ENCODE measurements around the gene HOXC5.

The HOXC5 gene

DNA sequence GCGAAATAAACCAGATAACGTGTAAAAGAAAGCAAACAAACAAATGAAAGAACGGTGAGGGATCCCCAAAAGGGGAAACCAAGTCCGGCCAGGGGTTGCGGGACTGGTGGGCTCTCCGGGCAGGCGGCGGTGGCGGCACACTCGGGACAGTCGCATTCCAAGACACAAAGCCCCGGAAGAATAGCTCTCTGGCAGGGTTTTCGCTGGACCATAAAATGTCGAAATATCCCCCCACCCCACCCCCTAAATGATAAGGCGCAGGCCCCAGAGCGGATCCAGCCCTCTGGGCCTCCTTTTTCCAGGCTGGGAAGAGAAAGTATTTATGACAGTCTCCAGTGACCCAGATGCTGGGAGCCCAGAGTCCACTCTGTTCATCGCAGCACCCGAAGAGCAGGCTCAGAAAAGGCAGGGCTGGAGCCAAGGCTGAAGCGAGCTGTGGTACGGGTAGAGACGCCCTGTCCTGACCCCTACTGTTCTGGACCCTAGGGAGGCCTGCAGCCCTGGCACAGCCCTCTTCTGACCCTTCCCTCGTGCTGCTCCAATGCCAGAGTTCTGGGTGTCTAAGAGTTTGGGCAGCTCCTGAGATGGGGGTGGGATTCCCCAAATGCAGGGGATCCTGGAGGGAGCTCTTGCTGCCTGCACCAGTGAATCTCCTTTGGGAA lies 26.2 kb upstream of the HOXC5 start:
- DNase-seq (ENCODE audit: low read depth): no peak

DNA sequence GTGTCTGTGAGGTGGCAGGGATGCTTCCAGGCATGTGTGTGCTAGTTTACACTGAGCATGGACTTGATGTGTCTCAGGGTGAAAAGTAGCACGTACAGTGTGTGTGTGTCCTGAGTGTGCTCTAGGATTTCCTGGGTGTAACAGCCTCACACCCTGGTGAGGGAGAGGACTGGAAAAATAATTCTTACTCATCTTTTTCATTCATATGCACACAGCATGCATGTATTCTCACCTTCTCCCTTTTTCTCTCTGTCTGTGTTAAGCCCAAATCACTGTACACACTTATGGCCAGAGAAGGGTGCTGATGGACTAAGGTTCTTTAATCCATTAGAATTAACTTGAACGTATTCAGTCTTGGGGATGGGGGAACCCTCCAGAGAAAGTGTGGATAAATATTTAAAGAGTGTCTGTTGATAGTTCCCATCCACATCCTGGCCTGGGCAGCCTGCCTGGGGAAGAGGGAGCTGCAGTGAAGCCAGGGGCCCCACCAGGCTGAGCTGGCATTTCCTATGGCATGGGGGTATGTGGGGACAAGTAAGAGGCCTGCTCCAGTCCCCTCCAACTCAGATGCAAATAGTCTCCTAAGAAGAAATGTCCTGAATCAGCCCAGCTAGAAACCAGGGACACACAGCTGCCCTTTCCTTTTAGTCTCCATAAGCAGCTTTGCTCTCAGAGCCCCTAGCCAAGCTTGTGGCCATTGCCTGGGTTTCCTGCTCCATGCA lies 25.2 kb upstream of the HOXC5 start:
- DNase-seq (ENCODE audit: low read depth): no peak

DNA sequence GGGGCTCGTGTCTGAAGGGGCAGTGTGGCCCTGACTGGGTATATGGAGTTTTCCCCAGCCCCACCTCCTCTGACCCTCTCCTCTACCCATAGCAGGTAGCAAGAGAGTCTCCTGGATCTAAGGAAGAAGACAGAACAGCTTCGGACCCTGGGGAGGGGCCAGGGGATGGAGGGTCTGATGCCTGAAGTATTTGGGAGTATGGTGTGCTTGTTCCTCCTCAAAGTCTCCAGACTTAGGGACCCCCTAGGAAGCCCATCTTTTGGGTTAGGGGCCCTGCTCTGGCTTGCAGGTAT lies 24.6 kb upstream of the HOXC5 start:
- no peak for DNase-seq (ENCODE audit: low read depth)

DNA sequence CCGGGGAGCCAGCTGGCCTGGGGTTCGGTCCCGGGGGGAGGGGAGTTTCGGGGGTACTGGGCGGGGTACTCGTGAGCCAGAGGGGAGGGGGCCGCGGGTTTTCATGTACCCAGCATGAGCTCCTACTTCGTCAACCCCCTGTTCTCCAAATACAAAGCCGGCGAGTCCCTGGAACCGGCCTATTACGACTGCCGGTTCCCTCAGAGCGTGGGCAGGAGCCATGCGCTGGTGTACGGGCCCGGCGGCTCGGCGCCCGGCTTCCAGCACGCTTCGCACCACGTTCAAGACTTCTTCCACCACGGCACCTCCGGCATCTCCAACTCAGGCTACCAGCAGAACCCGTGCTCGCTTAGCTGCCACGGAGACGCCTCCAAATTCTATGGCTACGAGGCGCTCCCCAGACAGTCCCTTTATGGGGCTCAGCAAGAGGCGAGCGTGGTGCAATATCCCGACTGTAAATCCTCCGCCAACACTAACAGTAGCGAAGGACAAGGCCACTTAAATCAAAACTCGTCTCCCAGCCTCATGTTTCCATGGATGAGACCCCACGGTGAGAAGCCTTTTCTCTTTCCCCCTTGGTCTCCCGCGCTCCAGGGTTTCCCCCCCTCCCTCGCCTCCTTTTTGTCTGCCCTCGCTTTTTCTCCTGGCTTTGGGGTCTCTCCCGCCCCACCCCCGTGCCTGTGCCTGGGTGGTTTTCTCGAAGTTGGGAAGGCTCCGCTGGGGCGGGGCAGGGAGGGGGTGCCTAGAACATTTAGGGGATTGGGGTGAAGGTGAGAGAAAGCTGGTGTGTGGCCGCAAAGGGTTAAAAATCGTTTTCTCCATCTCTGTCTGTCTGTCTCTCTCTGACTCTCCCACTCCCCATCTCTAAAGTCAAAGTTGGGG lies 23.4 kb upstream of the HOXC5 start:
- DNase-seq (ENCODE audit: low read depth): no peak

DNA sequence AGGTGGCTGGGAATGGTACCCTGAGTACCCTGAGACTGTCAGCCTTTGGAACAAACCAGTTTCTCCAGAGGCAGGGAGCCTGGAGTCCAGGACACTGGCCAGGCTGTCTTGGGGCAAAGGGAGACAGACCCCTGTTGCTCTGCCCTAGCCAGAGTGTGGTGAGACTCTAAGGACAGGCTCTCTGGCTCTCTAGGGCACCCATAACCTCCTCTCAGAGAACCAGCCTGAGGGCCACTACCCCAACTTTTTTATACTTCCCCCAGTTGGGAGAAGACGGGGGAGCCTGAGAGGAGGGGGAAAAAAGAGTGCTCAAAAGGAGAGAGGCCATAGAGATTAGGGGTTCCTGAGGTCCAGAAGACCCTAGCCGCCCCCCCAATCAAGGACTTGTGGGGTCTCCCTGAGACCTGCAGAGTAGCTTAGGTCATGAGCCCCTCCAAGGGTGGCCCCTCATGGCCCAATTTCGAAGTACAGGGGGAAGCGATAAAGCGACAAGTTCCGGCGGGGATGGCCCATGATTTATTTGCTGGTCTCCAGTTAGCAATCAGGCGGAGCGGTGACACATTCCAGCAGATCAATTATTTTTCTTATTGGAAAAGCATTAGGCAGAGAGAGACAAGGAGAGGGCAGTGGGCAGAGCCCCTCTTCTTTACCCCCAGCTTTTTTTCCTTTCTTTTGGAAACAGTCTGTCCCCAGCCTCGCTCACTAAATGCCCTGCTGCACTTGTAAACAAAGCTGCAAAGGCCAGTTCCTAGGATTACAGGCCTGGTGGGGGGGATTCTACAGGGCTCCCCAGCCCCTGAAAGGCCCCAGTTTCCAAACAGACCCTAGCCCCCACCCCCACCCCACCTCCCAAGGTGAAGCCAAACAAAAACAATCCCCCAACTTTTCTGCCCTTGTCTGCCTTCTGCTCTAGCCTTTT lies 22.5 kb upstream of the HOXC5 start:
- DNase-seq (ENCODE audit: low read depth): no peak

DNA sequence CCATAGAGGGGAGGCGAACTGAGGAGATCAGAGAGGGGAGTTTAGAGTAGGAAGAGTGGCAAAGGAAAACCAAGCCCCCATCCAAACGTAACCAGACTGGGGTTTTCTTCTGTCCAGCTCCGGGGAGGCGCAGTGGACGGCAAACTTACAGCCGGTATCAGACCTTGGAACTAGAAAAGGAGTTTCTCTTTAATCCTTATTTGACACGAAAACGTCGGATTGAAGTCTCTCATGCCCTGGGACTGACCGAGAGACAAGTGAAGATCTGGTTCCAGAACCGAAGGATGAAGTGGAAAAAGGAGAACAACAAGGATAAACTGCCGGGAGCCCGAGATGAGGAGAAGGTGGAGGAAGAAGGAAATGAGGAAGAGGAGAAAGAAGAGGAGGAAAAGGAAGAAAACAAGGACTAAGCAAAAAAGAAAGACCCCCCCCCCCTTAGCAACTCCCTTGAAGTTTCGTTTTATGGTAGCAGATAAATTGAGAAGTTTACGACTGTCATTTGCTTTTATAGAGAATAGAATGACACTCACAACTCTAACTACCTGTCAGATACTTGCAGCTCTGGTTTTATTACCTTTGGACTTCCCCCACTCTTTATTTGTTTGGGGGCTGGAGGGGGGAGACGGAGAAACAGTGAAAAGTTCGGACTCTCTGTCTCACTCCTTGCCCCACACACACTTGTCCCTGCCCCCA lies 21.7 kb upstream of the HOXC5 start:
- DNase-seq (ENCODE audit: low read depth): no peak

DNA sequence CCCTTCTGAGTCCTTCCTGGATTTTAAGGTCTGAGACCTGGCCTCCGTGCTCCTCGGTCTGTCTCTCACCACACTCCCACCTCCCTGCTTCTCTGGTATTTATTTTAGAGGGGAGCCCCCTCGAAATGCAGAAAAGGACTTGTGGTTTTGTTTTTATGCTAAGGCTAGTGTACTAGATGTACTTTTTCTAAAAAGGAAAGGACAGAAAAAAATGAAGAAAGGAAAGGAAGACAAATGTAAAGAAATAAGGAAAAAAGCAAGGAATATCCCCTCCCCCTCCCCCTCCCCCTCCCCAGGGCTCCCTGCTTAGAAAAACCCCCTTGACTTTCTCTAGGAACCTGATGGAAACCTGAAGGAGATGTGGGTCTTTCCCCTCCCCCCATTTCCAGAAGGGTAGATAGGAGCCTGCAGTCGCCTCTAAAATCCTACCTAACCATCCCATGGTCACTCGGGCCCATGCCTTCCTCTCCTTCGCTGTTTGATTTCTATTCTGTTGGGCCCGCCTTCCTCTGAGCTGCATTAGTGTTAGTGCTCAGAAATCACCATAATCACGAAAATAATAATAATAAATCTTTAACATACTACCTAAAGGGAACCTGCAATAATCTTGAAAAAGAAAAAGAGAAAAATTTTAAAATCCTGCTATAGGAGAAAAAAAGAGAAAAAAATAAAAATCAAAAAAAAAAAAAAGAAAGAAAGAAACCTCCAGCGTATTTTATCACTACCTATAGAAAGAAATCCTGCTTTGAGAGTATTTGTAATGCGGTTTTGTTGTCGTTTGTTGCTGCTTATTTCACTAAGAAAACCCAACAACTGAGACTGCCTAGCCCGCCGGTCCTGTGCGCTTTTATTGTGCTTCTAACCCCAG lies 21.0 kb upstream of the HOXC5 start:
- DNase-seq (ENCODE audit: low read depth): no peak

DNA sequence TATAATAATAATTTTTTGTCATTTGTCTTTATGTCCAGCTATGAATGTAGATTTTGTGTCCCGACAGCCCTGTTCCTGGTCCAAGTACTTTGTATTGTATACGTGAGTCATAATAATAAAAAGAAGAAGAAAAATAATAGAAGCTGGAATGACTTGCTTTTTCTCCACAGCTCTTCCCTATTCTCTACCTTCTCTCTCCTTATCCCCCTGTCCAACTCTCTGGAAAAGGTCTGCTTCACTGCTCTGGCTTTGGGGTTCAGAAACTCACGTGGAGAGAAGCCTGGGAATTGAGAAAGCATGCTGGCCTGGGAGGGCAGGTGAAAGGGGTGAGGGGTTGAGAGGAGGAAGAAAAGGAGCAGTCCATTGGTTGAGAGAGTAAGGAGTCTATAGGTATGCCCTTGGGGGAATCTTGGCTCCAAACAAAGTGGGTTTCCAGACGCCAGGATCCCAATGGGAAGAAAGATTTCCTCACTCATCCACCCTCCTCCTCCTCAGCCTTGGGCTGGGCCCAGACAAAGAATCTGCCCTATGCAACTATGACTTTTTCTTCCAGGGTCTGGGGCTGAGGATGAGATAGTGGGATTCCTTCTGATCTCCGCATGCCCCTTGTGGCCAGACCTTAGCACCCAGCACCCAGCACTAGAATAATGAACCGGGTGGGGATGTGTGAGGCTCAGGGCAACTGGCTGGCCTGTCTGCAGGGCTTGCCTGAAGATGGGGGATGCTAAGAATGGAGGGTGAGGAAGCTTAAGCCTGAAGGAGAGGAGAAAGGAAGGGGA lies 20.0 kb upstream of the HOXC5 start:
- DNase-seq (ENCODE audit: low read depth): no peak

DNA sequence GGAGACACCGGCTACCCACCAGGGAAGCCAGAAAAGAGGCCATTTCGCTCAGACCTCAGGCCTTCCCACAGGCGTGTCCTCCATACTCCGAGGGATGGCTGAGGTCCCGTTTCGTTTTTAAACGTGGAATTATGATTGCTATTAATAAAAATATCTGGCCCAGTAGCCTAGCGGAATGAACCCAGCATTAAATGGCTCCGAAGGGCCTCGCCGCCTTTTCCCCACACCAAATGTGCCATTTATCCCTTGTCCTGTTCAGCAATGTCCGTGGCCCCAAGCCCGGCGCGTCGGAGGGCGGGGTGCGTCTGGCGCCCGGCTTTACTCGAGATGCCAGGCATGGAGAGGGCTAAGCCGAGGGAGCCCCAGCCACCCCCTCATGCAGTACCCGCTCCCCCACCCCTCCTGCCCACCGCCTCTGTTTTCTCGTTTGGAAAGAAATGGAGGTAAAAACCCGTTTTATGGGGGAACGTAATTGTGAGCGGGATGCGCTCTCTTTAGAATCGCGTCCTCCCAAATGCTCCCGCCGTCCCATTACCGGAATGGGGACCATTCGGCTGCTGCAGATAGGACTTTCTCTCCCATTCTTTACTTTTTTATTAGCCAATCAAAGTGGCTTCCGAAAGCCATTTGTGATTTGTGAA lies 18.4 kb upstream of the HOXC5 start:
- no peak for DNase-seq (ENCODE audit: low read depth)

DNA sequence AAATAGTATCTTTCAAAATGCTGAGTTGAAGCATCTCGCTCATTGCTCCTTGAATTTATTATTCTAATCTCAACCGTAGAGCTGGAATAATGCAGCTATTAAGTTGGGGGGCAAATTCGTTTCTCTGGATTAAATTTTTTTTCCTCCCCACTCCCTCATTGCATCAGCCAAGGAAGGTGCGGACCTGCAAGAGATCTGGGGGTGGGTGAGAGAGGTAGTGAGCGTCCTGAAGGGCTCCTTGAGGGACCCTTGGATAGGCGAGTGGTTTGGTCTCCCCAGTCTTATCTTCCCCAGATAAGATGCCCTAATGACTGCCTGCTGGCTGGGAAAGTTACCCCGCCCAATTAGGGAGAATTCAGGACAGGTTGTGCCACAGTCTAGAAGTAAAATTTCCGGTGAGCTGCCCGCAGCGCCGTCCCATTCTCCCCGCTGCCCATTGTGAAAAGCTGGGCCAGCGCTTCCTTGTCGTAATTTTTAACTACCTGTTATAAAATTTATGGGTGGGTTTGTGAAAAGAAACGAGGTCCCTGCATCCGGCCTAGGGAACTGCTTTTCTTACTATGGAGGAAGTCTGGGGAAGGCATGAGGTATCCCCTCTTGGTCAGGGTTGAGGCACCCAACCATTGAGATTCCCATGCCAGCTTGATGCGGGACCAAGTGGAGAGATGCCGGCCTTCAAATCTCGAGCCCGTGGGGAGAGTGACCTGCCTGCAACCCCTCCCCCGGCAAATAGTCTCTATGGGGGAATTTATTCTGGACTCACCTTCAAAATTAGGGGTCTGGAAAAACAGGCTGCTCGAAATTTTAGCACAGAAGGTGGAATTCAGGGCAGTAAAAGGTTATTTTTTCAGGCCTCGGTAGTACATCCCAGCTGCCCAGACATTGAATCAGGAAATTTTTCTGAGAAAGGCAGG lies 17.6 kb upstream of the HOXC5 start:
- no peak for DNase-seq (ENCODE audit: low read depth)

DNA sequence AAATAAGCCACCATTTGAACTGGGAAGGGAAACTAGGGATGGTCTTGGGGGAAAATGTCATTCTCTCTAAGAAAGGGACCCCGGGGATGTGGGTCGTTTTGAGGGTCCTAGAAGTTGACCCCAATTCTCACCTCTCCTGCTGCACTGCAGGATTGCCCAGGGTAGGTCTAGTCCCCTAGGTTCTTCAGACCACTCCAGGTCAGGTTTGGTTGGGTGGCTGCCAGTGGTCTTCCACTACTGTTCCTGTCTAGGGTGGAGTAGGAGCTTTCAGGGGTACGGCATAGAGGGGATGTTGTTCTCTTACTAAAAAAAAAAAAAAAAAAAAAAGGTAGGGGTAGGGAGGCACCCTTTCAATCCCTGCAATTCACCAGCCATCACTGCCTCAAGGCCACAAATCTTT lies 16.8 kb upstream of the HOXC5 start:
- no peak for DNase-seq (ENCODE audit: low read depth)

DNA sequence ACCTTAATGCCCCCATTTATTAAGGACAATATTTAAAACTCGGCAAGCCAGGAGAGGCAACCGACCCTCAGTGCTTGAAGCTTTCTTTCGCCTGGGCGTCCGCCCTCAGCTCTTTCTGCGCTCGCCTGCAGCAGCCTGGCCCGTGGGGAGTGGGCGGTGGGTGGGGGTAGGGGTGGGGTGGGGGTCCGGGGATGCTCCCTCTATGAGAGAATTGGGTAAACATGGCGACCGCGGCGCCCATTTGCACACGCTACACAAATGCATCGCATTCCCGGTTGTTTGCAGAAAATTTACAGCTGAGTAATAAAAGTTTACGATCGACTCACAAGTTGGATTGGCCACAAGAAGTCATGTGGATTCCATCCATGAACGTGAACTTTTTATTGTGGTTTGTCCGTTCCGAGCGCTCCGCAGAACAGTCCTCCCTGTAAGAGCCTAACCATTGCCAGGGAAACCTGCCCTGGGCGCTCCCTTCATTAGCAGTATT lies 16.3 kb upstream of the HOXC5 start:
- DNase-seq (ENCODE audit: low read depth): no peak

DNA sequence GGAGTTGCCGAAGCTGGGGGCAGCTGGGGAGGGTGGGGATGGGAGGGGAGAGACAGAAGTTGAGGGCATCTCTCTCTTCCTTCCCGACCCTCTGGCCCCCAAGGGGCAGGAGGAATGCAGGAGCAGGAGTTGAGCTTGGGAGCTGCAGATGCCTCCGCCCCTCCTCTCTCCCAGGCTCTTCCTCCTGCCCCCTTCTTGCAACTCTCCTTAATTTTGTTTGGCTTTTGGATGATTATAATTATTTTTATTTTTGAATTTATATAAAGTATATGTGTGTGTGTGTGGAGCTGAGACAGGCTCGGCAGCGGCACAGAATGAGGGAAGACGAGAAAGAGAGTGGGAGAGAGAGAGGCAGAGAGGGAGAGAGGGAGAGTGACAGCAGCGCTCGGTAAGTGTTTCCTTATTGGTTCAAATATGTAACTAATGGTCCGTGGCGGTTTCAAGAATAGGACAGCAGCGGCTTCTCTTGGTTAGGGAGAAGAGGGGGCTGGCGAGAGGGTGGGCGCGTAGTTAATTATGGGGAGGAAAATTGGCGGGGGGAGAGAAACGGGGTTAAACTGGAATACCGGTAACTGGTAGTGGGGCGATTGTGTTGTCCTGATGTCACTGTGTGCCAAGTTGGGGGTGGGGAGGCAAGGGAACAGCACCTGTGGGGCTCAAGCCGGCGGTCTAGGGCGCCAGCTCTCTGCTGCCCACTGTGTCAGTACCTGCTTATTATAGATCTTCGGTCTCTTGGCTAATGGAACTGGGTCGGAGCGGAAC lies 15.6 kb upstream of the HOXC5 start:
- DNase-seq (ENCODE audit: low read depth): no peak

DNA sequence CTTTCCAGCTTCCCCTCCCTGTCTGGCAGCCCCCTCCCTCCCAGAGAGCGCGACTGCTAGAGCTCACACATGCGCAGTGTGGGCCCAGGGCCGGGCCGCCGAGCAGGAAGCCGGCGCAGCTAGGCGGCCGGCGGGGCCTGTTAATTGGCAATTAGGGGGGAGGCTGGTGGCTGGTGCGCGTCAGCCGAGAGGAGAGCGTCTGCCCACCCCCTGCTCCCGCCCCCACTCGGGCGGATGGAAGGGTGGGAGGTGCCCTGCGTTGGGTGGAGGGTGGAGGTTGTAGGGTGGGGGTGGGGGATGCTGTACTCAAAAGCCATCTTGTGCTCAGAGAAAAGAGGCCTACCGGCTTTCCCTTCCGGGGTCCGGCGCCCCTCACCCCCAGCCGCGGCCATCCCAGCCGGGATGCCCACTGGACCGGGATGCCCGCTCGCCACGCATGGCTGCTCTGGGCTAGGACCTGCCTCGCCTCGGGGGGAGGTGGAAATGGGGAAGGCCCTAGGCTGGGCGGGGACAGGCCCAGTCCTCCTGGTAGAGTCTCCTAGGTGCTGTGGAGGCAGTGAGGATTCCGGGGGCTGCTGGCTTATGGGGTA lies 14.9 kb upstream of the HOXC5 start:
- peak; percentile 57 for DNase-seq (ENCODE audit: low read depth)

DNA sequence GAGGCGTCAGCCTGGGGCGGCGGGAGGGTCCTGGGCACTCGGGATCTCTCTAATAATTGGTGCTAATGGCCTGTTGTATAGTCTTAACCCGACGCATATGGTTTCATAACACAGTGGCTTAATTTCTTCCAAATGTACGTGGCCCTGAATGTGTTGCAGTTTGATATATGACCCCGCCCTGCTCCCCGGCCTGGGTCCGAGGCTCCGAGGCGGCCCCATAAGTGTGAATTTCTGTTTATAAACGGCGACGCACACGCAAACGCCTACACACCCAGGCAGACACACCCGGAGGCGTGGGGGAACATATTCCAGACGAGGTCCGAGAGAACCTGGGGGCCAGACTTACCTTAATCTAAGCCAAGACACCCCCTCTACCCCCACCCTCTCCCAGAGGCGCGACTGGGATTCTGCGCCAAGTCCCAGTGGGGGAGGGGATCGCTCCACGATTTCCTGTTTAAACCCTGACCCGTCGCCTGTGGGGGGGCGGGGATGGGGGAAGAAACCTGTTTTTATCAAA lies 14.3 kb upstream of the HOXC5 start:
- no peak for DNase-seq (ENCODE audit: low read depth)

DNA sequence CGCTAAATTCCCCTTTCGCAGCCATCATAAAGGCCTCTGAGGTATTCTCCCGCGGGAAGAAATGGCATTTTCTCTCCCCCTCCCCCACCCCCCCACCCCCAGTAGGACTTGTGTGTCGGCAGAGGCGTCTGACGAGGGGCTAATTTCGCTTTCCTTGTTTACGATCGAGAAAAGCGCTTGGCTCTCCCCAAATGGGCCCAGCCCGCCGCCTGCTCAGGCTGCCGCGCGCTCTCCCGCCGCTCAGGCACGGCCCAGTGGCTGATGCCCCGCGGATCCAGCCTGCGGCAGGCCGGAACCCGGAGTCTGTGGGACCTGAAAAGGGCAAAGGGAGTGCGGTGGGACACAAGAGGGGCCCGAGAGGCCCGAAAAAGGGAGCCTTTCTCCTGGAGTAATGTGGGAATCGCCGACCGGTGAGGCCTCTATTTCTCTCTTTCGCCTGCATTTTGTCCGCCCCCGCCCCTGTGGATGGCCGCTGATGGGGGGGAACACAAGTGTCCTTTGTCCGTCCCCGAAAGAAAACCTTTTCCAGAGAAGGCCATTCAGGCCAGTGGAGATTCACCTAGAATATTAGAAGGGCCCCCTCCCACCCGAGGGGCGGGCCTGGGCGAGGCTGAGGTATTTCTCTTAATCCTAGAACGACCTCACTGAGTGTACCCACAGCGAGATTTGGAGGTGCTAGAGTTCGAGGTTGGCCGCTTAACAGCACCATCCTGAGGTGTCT lies 13.6 kb upstream of the HOXC5 start:
- no peak for DNase-seq (ENCODE audit: low read depth)
